ENCODE data around the gene EIF3I.

DNA sequence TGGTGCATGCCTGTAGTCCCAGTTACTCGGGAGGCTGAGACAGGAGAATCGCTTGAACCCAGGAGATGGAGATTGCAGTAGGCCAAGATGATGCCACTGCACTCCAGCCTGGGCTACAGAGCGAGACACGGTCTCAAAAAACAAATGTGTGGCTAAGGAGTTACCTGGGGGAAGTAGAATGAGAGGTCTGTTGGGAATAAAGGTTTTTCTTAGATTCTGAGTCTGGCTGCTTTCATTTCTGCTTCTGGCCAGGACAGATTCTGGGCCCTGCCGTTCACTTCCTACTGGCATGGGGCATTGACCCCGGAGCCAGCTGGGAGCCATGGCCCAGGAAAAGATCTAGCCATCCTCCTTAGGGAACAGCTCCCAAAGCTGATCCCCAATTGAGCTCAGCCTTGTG, 13.7 kb upstream of the EIF3I start:
- no peak for TF ChIP-seq EZH2 (IDR thresholded peaks at IDR 0.05; ENCODE audit: insufficient read depth, low read length)
- no peak for TF ChIP-seq CTCF (IDR thresholded peaks at IDR 0.05; ENCODE audit: insufficient read depth, low read depth, low read length)
